ENCODE data around the gene HMOX1. TPM values are rescaled to one million over a fixed set of nuclear protein-coding genes. Genes with fewer than 3 reads are reported as not detected.

HMOX1 gene
- total and polyA plus RNA-seq, 2 of the 8 experiments (the other 6 are each of a cell fraction or from before 2014, with no cell fraction given), result 25.0 to 41.6 TPM

- no peak for TF ChIP-seq CHD7 (IDR thresholded peaks at IDR 0.05; ENCODE audit: insufficient replicate concordance, low read length)
- TF ChIP-seq RNF2 (IDR thresholded peaks at IDR 0.05; ENCODE audit: borderline replicate concordance, low read depth, low read length, missing control alignments, poor library complexity, severe bottlenecking), result no peak
Measured at GRCh38 chr22:35435201-35435740, 54.4 kb downstream of the HMOX1 start (continued).
